TTC549 (cell line): ENCODE measurements around the gene RUVBL2.
"Not testable (repeated sequence)": the region's sequence is repeated elsewhere in the genome, so short reads cannot be mapped to it uniquely, and the experiment has no call there.

Experiments used
- FAIRE-seq: peaks from 2 replicates; lab custom pipeline; 2012; peaks lifted over from hg19 to GRCh38; lab: Jason Lieb, UNC

RUVBL2 gene

DNA sequence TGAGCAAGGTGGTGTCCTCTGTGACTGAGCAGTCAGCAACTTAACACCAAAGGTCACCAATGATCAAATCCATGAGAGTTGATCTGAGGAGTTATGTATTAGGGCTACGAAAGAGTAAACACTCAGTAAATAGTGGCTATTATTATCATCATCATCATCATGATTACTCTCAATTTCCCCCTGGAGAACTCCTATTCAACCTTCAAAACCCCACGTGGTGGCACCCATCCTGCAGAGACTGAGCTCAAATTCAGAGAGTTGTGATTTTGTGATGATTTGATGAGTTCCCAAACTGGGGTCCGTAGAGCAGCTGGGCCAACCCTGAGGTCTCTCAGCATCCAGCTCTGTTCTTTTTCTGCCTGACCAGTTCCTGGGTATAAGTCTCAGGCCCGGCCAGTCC, 56.1 kb downstream of the RUVBL2 start:
- not testable (repeated sequence) for FAIRE-seq

DNA sequence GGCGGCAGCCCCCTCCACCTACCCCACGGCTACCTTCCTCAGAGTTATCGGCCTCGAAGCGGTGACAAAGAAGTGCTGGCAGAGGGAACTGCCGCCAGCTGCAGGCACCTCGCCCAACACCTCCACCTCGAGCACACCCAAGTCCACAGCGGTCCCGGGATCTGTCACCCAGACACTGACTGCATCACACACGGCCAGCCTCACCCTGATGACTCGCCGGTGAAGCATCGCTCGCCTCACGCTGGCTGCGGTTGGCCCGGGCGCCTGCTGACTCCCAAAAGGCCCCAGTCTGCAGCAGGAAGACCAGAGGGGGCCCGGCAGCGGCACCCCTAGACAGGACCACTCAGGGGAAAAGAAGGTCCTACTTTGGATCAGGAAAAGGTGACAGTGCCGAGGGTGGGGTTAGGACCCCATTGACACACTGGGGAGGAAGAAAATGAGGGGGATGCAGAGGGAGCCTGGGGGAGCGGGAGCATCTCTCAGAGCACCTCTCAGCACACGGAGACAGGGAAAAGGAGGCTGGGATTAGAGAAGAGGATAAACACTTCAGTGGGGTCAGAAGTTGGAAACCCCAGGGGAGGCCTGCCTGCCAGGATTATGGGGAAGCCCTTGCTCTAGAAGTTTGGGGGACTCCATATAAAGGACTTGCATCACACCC, 56.8 kb downstream of the RUVBL2 start:
- FAIRE-seq: not testable (repeated sequence)

DNA sequence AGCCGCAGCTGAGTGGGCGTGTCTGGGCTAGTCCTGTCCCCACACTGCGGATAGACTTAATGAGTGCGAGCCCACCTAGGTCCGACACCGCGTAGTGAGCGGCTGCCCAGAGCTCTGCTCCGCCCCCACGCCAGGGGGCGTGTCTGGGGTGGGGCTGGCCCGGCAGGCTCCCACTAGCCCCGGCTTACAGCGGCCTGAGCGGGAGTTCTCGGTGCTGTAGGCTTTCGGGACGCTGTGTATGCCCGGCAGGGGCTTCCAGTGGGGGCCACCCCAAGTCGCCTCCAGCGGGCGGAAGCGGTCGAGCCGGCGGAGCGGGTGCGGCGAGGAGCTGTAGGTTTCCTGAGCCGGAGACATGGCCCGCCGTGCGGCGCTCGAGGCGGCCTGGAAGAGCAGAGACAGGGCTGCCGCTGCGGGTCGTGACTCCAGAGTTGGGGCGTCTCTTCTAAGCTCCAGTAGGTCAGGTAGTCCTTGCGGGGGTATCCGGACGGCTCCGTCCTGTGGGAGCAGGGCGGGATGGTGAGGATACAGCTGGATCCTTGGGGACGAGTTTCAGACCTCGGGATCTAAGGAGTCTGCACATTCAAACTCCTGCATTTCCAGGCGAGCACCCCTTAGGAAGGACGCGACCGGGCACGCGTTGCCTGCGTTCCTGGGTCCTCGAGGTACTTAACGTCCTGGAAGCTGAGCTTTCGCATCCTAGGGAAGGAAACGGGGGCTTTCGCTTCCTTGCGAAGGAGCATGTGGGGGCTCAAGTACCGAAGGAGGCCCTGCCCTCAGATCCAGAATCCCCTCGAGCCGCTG, 62.6 kb downstream of the RUVBL2 start:
- no peak for FAIRE-seq

DNA sequence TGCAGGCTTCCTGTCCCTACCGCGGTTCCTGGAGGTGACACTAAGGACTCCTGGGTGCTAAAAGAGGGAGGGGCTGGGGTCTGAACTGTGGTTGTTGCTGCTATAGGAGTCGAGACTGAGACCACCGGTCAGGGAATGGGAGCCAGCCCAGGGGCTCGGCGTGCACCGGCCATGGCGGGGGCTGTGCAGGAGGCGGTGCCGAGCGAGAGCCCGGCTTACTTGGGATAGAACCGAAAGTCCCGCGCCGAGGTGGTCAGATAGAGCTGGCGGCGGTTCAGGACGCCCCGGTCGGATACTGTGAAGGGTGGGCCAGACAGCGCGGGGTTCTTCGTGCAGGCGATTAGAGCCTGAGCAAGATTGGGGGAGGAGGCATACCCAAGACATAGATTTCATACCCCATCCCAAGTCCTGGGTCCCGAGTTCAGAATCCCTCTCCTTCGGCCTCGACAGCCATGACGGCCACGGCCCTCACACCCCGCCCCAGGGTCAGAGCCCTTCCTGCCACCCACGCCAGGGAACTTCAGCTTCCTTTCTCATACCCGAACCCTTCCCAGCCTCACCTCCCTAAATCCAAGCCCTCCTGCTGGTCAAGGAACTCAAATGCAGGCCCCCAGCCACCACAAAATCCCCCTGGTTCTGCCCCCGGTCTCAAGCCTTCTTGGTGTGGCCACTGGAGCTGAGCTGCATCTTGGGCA, 63.4 kb downstream of the RUVBL2 start:
- FAIRE-seq: not testable (repeated sequence)

DNA sequence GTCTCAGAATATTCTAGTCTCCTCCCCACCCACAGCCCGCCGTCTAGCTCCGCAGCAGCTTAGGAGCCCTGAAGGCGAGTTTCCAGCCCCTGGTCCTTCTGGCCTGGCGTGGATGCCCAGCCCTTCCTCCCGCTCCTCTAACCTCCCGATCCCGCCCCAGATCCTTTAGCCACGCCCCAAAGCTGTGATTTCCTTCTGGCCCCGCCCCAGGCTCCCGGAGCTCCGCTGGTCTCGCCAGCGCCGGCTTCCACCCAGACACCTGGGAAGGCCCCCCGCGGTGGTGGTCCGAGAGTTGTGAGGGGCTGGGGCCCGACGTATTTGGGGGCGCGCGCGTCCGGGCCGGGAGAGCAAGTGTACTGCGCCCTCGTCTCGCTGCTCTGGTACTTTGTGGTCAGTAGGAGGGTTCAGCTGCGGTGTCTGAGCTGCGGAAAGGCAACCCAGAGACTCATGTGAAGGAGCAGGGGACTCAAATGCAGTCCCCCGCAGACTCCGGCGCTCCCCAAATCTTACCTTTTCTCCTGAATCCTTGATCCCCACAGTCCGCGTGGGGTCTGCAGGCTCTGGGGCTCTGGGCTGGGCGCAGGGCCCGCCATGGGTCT, 64.0 kb downstream of the RUVBL2 start, which contains the start of gene CGB7:
Gene CGB7 (minus strand): TSS at position 114 of the 599 bp plus-strand sequence. CDS start 2,374 bp downstream, outside the sequence.
- no peak for FAIRE-seq

DNA sequence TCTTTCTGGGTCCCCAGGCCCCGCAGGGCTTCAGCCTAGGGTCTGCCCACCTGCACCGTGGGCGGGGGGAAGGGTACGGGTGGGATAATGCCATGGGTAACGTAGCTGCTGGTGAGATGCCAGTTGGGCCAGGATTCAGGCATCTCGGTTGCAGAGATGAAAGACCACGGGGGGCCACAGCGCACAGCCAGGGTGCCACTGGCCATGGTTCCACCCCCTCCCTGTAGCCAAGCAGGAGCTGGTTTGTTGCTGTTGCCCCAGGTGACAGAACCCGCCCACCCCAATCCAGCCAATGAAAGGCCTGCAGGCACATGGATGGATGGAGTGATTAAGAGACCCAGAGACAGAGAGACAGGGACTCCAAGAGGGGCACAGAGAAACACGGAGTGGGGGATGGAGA, 64.9 kb downstream of the RUVBL2 start:
- no peak for FAIRE-seq

DNA sequence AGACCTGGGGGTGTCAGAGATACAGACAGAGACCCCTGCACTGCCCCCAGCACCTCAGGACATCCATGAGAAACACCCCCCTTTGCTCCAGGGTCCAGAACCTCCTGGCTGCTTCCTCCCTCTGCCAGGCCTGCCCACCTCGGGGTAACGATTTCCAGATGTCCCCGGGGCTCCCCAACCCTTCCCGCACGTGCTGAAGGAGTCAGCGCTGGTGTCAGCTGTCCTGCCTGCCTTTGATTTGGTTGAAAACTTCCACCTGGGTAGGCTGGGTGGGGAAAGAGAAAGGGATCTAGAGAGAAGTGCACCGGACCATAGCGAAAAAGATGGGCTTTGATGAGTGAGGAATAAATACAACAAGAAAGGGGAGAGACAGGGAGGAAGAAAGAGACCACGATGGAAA, 65.4 kb downstream of the RUVBL2 start:
- no peak for FAIRE-seq

DNA sequence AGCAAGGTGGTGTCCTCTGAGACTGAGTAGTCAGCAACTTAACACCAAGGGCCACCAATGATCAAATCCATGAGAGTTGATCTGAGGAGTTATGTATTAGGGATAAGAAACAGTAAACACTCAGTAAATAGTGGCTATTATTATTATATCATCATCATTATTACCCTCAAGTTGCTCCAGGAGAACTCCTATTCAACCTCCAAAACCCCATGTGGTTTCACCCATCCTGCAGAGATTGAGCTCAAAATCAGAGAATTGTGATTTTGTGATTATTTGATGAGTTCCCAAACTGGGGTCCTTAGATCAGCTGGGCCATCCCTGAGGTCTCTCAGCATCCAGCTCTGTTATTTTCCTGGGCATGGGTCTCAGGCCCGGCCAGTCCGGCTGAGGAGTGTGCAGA, 67.3 kb downstream of the RUVBL2 start:
- no peak for FAIRE-seq

DNA sequence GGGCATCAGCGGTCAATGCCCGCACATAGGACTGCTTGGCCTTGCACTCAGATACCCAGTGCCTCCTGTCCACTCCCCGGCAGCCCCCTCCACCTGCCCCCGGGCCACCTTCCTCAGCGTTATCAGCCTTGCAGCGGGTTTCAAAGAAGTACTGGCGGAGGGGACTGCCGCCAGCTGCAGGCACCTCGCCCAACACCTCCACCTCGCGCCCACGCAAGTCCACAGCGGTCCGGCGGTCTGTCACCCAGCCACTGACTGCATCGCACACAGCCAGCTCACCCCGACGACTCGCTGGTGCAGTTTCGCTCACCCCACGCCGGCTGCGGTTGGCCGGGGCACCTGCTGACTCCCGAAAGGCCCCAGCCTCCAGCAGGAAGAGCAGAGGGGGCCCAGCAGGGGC, 67.8 kb downstream of the RUVBL2 start:
- FAIRE-seq: no peak

DNA sequence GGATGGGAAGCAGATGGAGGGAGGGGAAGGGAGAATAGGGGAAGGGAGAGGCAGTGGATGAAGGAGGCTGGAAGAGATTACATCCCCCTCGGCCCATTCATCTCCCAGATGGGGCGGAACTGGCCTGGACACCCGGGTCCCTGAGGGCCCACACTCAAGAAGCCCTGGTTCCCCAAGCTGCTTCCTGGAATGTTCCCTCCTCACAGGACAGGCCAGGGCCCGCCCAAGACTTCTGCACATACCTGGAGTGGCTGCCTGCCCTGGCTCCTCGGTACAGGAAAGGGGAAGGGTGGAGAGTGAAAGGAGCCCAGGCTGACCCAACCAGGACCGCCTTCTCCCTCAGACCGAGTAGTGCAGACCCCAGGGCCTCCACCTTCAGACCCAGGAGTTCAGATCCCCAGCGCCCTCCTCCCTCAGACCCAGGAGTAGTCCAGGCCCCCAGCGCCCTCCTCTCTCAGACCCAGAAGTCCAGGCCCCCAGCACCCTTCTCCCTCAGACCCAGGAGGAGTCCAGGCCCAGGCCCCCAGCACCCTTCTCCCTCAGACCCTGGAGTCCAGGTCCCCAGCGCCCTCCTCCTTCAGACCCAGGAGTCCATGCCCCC, 70.4 kb downstream of the RUVBL2 start:
- no peak for FAIRE-seq

DNA sequence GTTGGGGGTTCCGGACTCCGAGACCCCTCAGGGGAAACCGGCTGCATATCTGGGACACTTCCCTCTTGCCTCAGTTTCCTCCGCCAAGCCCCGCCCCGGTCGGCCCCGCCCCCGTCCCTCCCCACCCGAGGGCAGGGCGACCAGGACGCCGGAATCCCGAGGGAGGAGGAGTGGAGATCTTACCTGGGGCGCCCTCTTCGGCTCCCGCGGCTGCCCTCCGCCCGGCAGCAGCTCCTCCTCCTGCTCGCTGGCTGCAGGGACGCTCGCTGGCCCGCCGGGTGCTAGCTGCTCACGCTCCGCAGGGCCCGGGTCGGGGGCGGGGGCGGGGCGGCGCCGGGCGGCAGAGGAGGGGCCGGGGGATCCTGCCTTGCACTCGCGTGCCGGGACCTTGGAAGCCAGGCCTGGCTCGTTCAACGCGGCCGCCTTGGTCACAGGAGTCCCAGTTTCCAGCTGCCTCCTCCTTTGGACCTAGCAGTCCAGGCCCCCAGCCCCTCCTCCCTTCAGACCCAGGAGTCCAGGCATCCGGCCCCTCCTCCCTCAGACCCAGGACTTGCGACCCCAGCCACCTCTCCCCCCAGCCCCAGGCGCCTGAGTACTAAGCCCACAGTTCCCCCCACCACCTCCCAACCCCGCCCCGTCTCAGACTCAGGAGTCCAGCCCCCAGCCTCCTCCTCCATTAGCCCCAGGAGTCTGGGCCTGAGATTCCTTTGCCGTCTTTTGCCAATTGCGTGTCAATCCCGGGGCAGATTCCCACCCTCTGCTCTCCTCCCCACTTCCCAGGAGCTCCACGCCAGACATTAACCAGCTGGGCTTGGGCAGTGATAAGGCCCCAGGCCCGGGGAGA, 71.3 kb downstream of the RUVBL2 start, which contains the start of gene NTF4:
Gene NTF4 (minus strand): TSS at position 51 of the 844 bp plus-strand sequence. CDS start 2,821 bp downstream, outside the sequence.
- FAIRE-seq: no peak
